H1 (cell line): Measurements from ENCODE around the gene METRN. TPM values are rescaled to one million over a fixed set of nuclear protein-coding genes. Genes with fewer than 3 reads are reported as not detected.

ENCODE experiments used
- BRCA1 ChIP-seq: IDR thresholded peaks from 2 replicates; pipeline ENCODE4 v1.6.1; 2012; ENCODE audit warnings: low read depth, low read length, improper control_type of control experiment
- GTF2F1 ChIP-seq: IDR thresholded peaks from 2 replicates; pipeline ENCODE4 v1.6.1; 2012; ENCODE audit warnings: low read depth, low read length, improper control_type of control experiment, borderline replicate concordance
- NANOG ChIP-seq: IDR thresholded peaks from 2 replicates; pipeline ENCODE4 v1.6.1; 2011; ENCODE audit warnings: low read length, low read depth, mild to moderate bottlenecking, inconsistent platforms; ENCODE audit not compliant: insufficient read depth, poor library complexity, severe bottlenecking
- RAD21 ChIP-seq, 2 experiments: IDR thresholded peaks in 1 of 2; conservative IDR thresholded peaks in 1 of 2; 2 replicates each; pipeline ENCODE4 v1.6.1; 2011; ENCODE audit warnings: low read depth in 2 of 2, low read length in 2 of 2, improper control_type of control experiment in 1 of 2, inconsistent platforms in 1 of 2, mild to moderate bottlenecking in 1 of 2, moderate library complexity in 1 of 2
- RNF2 ChIP-seq: fragments of 200-900, 300-1000 bp; sonication (generic); IDR thresholded peaks from 2 replicates; pipeline ENCODE4 v1.7.1; 2016; ENCODE audit warnings: borderline replicate concordance, low read depth, mild to moderate bottlenecking, antibody characterized with exemption, low read length; ENCODE audit not compliant: poor library complexity, severe bottlenecking; ENCODE audit errors: missing control alignments
- TCF12 ChIP-seq: IDR thresholded peaks from 2 replicates; pipeline ENCODE4 v1.6.1; 2011; ENCODE audit warnings: low read depth, mild to moderate bottlenecking, low read length
- polyA plus RNA-seq, 7 experiments: library from polyadenylated mRNA; depleted of rRNA in 3 of 7; stranded (reverse) in 5 of 7; unstranded in 2 of 7; fragments of >200 nt in 5 of 7; fragments of 200-250 nt in 2 of 7; gene quantifications; 1 replicate in 5 of 7; 2 replicates in 1 of 7; 4 replicates in 1 of 7; pipeline versions ENCODE4 v1.2.1 to v1.2.3, GENCODE V29; 2011 to 2013; ENCODE audit warnings: missing spikeins in 2 of 7, mixed read lengths in 2 of 7
- total RNA-seq: library from RNA; stranded (reverse); fragmentation: NEBNext Ultra II Directional; extraction: Animal tissue kit (Norgen Biotek cat#: 25700); gene quantifications from 2 replicates; pipeline ENCODE4 v1.2.1, GENCODE V29; 2021
- TF ChIP-seq, protein P1 (sequence below): fragments of 300-600 bp; sonication (generic); IDR thresholded peaks from 2 replicates; pipeline ENCODE4 v1.7.1; 2012; ENCODE audit warnings: low read length, moderate library complexity, mild to moderate bottlenecking, inconsistent platforms; ENCODE audit not compliant: insufficient replicate concordance

METRN gene
- total and polyA plus RNA-seq, 2 of the 8 experiments (the other 6 are each of a cell fraction or from before 2014, with no cell fraction given) = 18.7 to 25.8 TPM

GRCh38 chr16:762595-763268 is 47.8 kb downstream of the METRN start (continued):
- TF ChIP-seq, protein P1, sequence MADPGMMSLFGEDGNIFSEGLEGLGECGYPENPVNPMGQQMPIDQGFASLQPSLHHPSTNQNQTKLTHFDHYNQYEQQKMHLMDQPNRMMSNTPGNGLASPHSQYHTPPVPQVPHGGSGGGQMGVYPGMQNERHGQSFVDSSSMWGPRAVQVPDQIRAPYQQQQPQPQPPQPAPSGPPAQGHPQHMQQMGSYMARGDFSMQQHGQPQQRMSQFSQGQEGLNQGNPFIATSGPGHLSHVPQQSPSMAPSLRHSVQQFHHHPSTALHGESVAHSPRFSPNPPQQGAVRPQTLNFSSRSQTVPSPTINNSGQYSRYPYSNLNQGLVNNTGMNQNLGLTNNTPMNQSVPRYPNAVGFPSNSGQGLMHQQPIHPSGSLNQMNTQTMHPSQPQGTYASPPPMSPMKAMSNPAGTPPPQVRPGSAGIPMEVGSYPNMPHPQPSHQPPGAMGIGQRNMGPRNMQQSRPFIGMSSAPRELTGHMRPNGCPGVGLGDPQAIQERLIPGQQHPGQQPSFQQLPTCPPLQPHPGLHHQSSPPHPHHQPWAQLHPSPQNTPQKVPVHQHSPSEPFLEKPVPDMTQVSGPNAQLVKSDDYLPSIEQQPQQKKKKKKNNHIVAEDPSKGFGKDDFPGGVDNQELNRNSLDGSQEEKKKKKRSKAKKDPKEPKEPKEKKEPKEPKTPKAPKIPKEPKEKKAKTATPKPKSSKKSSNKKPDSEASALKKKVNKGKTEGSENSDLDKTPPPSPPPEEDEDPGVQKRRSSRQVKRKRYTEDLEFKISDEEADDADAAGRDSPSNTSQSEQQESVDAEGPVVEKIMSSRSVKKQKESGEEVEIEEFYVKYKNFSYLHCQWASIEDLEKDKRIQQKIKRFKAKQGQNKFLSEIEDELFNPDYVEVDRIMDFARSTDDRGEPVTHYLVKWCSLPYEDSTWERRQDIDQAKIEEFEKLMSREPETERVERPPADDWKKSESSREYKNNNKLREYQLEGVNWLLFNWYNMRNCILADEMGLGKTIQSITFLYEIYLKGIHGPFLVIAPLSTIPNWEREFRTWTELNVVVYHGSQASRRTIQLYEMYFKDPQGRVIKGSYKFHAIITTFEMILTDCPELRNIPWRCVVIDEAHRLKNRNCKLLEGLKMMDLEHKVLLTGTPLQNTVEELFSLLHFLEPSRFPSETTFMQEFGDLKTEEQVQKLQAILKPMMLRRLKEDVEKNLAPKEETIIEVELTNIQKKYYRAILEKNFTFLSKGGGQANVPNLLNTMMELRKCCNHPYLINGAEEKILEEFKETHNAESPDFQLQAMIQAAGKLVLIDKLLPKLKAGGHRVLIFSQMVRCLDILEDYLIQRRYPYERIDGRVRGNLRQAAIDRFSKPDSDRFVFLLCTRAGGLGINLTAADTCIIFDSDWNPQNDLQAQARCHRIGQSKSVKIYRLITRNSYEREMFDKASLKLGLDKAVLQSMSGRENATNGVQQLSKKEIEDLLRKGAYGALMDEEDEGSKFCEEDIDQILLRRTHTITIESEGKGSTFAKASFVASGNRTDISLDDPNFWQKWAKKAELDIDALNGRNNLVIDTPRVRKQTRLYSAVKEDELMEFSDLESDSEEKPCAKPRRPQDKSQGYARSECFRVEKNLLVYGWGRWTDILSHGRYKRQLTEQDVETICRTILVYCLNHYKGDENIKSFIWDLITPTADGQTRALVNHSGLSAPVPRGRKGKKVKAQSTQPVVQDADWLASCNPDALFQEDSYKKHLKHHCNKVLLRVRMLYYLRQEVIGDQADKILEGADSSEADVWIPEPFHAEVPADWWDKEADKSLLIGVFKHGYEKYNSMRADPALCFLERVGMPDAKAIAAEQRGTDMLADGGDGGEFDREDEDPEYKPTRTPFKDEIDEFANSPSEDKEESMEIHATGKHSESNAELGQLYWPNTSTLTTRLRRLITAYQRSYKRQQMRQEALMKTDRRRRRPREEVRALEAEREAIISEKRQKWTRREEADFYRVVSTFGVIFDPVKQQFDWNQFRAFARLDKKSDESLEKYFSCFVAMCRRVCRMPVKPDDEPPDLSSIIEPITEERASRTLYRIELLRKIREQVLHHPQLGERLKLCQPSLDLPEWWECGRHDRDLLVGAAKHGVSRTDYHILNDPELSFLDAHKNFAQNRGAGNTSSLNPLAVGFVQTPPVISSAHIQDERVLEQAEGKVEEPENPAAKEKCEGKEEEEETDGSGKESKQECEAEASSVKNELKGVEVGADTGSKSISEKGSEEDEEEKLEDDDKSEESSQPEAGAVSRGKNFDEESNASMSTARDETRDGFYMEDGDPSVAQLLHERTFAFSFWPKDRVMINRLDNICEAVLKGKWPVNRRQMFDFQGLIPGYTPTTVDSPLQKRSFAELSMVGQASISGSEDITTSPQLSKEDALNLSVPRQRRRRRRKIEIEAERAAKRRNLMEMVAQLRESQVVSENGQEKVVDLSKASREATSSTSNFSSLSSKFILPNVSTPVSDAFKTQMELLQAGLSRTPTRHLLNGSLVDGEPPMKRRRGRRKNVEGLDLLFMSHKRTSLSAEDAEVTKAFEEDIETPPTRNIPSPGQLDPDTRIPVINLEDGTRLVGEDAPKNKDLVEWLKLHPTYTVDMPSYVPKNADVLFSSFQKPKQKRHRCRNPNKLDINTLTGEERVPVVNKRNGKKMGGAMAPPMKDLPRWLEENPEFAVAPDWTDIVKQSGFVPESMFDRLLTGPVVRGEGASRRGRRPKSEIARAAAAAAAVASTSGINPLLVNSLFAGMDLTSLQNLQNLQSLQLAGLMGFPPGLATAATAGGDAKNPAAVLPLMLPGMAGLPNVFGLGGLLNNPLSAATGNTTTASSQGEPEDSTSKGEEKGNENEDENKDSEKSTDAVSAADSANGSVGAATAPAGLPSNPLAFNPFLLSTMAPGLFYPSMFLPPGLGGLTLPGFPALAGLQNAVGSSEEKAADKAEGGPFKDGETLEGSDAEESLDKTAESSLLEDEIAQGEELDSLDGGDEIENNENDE = no peak
- TF ChIP-seq RNF2 = no peak
- no peak for TF ChIP-seq GTF2F1
- no peak for TF ChIP-seq RAD21 (IDR thresholded peaks at IDR 0.05 in 1 of 2, conservative IDR thresholded peaks at IDR 0.05 in 1 of 2; ENCODE audit: low read depth in 2 of 2, low read length in 2 of 2)
- no peak for TF ChIP-seq TCF12
- no peak for TF ChIP-seq BRCA1
- TF ChIP-seq NANOG = no peak
